Measurements from ENCODE around the gene PPP1R13B.

Gene PPP1R13B

DNA sequence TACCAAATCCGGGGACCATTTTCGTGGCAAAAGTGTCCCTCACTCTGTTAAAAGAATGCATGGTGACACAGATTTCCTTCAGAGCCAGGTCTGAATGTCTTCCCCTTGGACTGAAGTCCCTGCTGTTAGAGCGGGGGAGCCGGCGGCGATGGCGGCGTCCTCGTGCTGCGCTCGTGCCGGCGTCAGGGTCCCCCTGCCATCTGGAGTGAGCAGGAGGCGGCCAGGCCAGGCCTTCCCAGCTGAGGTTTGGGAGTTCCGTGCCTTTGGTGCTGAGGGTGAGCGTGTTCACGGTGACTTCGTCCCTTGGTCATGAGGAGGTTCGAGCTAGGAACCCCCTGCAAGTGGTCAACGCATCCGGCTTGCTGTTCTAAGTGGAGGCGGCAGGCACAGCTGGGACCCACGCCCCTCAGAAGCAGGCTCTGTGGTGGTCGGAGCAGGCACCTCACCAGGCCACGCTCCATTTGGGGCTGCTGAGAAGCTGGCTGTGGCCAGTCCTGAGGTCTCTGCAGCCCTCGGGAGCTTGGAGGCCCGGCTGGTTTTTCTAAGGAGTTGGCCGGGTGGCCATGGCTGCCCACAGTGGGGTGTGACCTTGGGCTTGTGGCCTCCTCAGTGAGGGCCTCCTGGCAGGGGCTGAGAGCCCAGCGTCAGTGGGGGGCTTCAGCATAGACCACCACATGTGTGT is 122.2 kb downstream of the PPP1R13B start:
- Histone ChIP-seq H3K27me3 (ENCODE audit: insufficient read depth, poor library complexity, severe bottlenecking) (no peaks in the 10 kb centered on the region), H3K27ac (replicated peaks) (no peak overlapping the region), H3K4me3 (replicated peaks; ENCODE audit: insufficient read depth, low read length) (no peak overlapping the region)
- TF ChIP-seq REST (IDR thresholded peaks at IDR 0.05; ENCODE audit: insufficient replicate concordance, low read depth) = no peak
- no peak for TF ChIP-seq SPI1 (IDR thresholded peaks at IDR 0.05; ENCODE audit: borderline replicate concordance, low read depth)
- TF ChIP-seq POLR2AphosphoS5 (IDR thresholded peaks at IDR 0.05; ENCODE audit: low read depth) = no peak
- TF ChIP-seq CTCF (IDR thresholded peaks at IDR 0.05; ENCODE audit: insufficient read depth, low read length) = no peak
- no peak for TF ChIP-seq GABPA (IDR thresholded peaks at IDR 0.05; ENCODE audit: low read depth)
- no peak for DNase-seq (ENCODE audit: low read depth in 1 of 2, low spot score in 1 of 2)

DNA sequence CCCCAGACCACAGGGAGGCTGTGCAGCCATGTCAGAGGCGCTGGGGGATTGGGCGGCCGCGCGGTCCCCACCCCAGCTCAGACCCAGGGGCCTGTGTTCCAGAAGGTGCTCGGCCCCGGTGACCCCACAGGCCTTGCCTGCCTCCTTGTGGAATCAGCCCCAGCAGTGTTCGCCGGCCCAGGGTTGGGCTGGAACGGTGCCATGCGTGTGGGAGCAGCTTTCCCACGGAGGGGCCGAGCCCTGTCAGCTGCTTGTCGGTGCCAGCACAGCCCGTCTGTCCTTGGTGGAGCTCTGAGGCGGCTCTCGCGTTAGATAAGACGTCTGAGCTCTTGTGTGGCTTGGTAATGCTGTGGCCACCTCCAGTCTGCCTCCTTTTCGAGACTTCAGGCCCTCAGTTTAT is 123.3 kb downstream of the PPP1R13B start:
- DNase-seq (ENCODE audit: low read depth in 1 of 2, low spot score in 1 of 2) = no peak
- no peak for TF ChIP-seq SPI1 (IDR thresholded peaks at IDR 0.05; ENCODE audit: borderline replicate concordance, low read depth)
- no peak for TF ChIP-seq GABPA (IDR thresholded peaks at IDR 0.05; ENCODE audit: low read depth)
- no peak for TF ChIP-seq POLR2AphosphoS5 (IDR thresholded peaks at IDR 0.05; ENCODE audit: low read depth)
- no peak for TF ChIP-seq CTCF (IDR thresholded peaks at IDR 0.05; ENCODE audit: insufficient read depth, low read length)
- TF ChIP-seq REST (IDR thresholded peaks at IDR 0.05; ENCODE audit: insufficient replicate concordance, low read depth) = no peak
- H3K4me3 ChIP-seq (replicated peaks; ENCODE audit: insufficient read depth, low read length) = no peak overlapping the region
- H3K27me3 ChIP-seq (ENCODE audit: insufficient read depth, poor library complexity, severe bottlenecking) = no peaks in the 10 kb centered on the region
- no peak overlapping the region for H3K27ac ChIP-seq (replicated peaks)

DNA sequence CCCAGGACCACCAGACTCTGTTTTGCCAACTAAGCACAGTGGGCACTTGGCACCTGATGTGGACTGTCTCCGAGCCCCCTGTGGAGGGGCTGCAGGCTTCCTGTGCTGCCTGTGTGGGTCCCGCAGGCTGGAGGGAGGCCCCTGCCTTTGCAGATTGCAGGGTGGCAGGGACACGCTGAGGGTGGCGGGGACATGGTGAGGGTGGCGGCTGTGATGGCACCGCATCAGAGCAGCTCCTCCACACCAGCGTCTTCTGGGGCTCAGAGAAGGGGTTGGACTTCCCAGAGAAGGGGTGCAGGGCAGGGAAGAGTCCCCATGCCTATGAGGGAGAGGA is 123.7 kb downstream of the PPP1R13B start:
- Histone ChIP-seq H3K27me3 (ENCODE audit: insufficient read depth, poor library complexity, severe bottlenecking) (no peaks in the 10 kb centered on the region), H3K4me3 (replicated peaks; ENCODE audit: insufficient read depth, low read length) (no peak overlapping the region), H3K27ac (replicated peaks) (no peak overlapping the region)
- no peak for DNase-seq (ENCODE audit: low read depth in 1 of 2, low spot score in 1 of 2)
- TF ChIP-seq GABPA (IDR thresholded peaks at IDR 0.05; ENCODE audit: low read depth) = no peak

DNA sequence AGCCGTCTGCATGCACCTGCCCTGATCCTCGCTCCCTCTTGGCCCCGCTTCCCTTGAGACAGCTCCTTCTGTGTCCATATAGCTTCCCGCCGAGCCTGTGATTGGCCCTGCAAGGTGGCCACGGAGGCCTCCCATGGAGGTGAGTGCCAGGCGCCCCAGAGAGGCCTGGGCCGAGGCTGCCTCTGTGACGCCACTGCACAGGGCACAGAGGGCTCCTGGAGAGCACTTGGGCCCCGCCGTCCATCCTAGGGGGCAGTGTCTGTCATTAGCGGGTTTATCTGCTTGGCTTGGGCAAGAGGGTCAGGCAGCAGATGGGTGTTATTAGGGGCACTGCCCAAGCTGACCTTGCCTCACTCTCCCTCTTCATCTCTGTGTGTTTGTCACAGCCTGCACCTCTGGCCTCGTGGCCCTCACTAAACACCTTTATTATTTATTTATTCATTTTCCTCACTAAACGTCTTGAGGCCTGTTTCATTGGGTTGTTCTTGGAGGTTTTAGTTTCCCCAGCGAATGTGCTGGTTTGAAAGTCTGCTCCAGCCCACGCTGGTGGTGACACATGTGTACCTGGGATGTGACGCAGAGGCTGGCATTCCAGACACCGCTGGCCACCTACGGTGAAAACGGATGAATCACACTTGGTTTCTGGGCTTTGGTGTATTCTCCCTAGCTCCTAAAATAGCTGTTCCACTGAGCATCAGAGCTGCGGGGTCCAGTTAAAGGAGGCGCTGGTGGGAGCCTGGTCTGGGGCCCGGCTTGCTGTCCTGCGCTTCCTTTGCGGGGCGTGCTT is 125.8 kb downstream of the PPP1R13B start:
- no peak for DNase-seq (ENCODE audit: low read depth in 1 of 2, low spot score in 1 of 2)
- Histone ChIP-seq H3K27me3 (ENCODE audit: insufficient read depth, poor library complexity, severe bottlenecking) (no peaks in the 10 kb centered on the region), H3K27ac (replicated peaks) (no peak overlapping the region), H3K4me3 (replicated peaks; ENCODE audit: insufficient read depth, low read length) (no peak overlapping the region)
- TF ChIP-seq SPI1 (IDR thresholded peaks at IDR 0.05; ENCODE audit: borderline replicate concordance, low read depth) (no peak), REST (IDR thresholded peaks at IDR 0.05; ENCODE audit: insufficient replicate concordance, low read depth) (no peak)
